GM19452 (cell line): Measurements from ENCODE around the gene USP32.
A peak's percentile ranks its signal among the peaks of the same experiment; 100 is the strongest.
"Not testable (repeated sequence)": the region's sequence is repeated elsewhere in the genome, so short reads cannot be mapped to it uniquely, and the experiment has no call there.

Source experiments
- ATAC-seq: cut with Tn5 transposase; IDR thresholded peaks from one replicate; pipeline ENCODE4 v1.9.1; 2021; ENCODE audit not compliant: unreplicated experiment

USP32 gene

GRCh38 chr17:60392042-60392844 is at the start of gene USP32:
Gene USP32, minus strand, starts transcription at chr17:60392133. Its CDS starts 194 bp downstream, at chr17:60391939.
- ATAC-seq = peak; percentile 84

DNA sequence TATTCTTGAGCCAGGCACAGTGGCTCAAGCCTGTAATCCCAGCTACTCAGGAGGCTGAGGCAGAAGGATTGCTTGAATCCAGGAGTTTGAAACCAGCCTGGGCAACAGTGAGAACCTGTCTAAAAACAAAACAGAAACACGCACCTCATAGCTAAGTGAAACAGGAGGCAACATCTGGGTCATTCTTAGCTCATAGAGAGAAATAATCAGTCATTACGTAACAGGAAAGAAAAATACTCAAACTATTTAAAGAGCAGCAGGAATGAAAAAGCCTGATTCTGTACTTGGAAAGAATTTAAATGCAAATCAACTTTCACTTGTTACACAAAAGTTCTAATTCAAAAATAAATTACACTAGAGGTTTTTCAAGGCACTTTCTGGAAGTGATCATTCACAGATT is 47.6 kb upstream of the USP32 start:
- no peak for ATAC-seq

- no peak for ATAC-seq
Observed at GRCh38 chr17:60436676-60437075, 44.7 kb upstream of the USP32 start.

- no peak for ATAC-seq
Observed at GRCh38 chr17:60435244-60436167, 43.6 kb upstream of the USP32 start.

GRCh38 chr17:60433021-60433997 is 41.4 kb upstream of the USP32 start:
- not testable (repeated sequence) for ATAC-seq

DNA sequence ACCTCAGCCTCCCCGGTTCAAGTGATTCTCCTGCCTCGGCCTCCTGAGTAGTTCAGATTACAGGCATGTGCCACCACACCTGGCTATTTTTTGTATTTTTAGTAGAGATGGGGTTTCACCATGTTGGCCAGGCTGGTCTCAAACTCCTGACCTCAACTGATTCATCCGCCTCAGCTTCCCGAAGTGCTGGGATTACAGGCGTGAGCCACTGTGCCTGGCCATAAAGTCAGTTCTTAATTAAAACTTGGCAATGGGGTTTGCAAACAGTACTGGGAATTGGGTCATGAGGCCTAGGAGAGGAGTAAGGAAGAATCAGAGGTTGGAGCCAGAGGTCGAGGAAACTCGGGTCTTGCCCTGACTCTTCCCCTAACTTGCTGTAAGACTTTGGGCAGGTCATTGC is 38.6 kb upstream of the USP32 start:
- not testable (repeated sequence) for ATAC-seq

GRCh38 chr17:60428491-60428890 is 36.6 kb upstream of the USP32 start:
- not testable (repeated sequence) for ATAC-seq

DNA sequence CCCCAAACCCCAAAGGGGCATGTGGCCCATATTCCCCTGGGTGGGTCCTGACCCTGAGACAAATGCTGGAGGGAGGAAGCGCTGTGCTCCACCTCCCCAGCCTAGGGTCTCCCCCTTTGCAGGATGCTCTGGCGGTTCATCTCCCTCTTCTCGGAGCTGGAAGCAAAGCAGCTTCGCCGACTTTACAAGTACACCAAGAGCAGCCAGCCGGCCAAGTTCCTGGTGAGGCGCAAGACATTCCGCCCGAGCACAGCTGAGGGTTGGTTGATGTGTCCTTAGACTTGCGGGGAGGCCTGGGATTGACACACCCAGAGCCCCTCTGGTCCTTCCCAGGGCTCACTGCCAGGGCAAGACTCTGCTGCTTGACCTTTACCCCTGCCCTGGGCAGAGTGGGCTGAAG is 34.7 kb upstream of the USP32 start:
- no peak for ATAC-seq

DNA sequence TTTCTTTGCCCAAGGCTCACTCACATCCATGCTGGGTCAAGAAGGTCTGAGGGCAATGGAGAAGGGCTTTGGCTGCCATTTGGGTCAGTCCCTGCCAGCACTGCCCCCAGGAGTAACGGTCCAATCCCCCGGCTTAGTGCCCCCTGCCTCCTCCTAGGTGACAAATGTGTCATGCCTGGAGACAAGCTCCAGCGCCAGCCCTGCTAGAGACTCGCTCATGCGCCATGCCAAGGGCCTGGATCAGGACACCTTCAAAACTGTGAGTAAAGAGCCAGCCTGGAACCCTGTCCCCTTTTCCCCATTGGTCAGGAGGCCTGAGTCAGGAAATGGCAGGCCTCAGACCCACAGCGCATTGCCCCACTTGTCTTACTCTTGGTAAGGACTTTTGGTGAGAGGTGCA is 33.7 kb upstream of the USP32 start:
- no peak for ATAC-seq

DNA sequence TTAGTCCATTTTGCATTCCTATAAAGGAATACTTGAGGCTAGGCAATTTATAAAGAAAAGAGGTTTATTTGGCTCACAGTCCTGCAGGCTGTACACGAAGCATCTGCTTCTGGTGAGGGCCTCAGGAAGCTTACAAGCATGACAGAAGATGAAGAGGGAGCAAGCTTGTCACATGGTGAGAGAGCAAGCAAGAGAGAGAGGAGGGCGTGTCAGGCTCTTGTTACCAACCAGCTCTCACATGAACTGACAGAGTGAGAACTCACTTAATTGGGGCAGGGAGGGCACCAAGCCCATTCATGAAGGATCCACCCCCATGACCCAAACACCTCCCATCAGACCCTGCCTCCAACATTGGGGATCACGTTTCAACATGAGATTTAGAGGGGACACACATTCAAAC is 31.9 kb upstream of the USP32 start:
- no peak for ATAC-seq

- ATAC-seq = no peak
Observed at GRCh38 chr17:60422162-60422665, 30.3 kb upstream of the USP32 start, which contains the start of gene CHCT1. Gene CHCT1, plus strand, starts transcription at chr17:60422489. Its CDS starts 104 bp downstream, at chr17:60422593.

DNA sequence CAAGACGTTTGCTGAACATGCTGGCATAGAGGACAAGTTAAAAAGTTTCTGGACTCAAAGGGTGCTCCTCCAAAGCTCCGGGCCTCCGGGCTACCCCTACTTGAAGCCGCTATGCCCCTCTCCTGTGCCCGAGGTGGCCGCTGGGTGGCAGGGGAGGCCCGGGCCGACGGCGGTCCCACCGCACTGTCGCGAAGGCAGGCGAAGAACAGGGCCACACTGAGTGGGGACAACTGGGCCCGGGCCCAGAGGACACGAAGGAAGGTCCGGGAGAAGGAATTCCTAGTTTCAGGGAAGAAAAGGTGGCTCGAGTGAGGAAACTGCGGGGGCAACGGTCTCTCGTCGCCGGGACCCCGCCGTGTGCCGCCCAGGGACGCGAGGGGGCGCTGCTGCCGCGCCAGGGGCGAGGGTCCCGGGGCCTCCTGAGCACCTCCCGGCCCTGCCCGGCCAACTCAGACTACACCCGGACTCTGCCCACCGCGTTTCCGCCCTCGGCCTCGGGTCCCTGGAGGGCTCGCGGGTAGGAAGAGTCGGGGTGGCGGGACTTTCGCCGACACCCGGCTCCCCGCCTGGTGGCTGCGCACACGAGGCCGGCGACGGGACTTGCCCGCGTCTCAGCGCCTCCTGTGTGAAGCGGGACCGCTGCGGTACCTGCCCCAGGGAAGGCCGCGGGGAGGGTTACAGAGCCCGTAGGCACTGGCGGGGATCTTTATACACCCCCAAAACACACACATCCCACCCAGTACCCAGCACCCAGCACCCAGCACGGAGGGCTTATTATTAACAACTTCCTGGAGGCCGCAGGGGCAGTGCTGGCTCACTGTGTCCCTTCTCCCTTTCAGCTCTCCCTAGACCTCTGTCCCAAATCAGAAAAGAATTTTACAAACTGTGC is 29.6 kb upstream of the USP32 start:
- ATAC-seq = peak; percentile 81

DNA sequence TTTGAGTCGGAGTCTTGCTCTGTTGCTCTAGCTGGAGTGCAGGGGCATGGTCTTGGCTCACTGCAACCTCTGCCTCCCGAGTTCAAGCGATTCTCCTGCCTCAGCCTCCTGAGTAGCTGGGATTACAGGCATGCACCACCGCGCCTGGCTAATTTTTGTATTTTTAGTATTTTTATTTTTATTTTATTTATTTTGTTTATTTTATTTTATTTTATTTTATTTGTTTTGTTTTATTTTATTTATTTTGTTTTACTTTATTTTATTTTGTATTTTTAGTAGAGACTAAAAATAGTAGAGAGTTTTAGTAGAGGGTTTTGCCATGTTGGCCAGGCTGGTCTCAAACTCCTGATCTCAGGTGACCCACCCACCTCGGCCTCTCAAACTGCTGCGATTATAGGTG is 27.9 kb upstream of the USP32 start:
- ATAC-seq = not testable (repeated sequence)

- ATAC-seq = not testable (repeated sequence)
Observed at GRCh38 chr17:60419003-60419402, 27.1 kb upstream of the USP32 start.

DNA sequence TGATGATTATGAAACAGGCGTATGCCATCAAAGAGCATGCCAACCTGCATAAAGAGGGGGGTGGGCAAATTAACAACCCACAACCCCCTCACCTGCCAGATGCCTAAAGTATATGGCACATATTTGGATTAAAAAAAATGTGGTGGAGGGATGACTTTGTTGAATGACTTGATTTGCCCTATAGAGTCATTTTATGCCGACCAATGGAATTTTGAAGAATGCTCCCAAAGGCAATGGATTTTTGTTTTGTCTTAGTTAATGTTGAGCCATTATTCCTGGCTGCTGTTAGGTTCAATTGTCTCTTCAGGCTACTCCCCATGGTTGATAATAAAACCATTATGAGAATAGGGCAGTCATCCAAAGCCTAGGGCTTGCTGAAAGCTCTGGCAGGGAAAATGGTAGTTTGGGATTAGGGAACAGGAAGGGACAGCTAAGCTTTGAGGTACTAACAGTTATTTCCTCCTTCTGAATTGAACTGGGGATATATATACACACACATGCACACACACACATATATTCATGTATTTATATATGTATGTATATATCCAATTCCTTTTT is 24.5 kb upstream of the USP32 start:
- ATAC-seq = no peak

GRCh38 chr17:60415146-60415545 is 23.2 kb upstream of the USP32 start:
- ATAC-seq = no peak

DNA sequence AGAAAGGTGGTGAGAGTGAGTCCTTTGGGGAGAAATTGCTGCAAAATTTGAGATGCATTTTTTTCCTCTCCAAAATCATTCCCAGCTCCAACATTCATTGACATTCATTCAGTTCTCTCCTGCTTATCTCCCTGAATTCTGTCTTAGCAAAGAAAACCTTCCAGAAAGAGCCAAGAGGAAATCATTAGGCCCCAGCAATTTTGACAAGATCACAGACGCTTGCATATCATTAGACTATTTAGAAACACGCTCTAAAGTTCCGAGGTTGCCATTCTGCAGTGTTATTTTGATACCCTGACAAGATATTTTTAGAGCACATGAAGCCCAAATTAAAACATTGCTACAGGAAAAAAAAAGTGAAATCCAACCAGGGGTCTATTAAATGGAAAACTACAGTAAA is 20.8 kb upstream of the USP32 start:
- ATAC-seq = no peak

DNA sequence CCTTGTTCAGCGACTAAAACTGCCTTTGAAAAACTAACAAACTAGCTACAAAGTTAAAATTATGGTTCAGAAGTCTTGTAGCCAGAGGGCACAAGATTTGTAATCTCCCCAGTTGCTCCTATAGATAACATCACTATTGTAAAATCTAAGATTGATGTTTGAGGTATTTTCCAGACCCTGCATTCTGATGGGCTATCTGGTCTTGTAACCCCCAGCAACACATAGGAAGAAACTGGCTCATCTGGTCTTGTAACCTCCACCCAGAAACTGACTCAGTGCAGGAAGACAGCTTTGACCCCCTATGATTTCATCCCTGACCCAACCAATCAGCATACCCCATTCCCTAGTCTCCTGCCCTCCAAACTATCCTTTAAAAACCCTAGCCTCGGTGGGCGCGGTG is 18.1 kb upstream of the USP32 start:
- ATAC-seq = no peak

- ATAC-seq = no peak
Observed at GRCh38 chr17:60406887-60407286, 15.0 kb upstream of the USP32 start.
